Dendritic cell treated with granulocyte-macrophage colony-stimulating factor and Interleukin-4, amounts not matched to agents 40 ng/mL and 50 ng/mL, for 4 days (primary cell): ENCODE data around the gene PLPPR4.
"Not testable (repeated sequence)": the region's sequence is repeated elsewhere in the genome, so short reads cannot be mapped to it uniquely, and the experiment has no call there.

Experiments used
- H3K27ac Mint-ChIP-seq: one replicate; pipeline ENCODE4 v1.8.0; 2022; ENCODE audit warnings: mild to moderate bottlenecking, mixed read lengths
- H3K27me3 Mint-ChIP-seq: one replicate; pipeline ENCODE4 v1.8.0; 2022; ENCODE audit warnings: mild to moderate bottlenecking, mixed read lengths
- H3K36me3 Mint-ChIP-seq: one replicate; pipeline ENCODE4 v1.8.0; 2022; ENCODE audit warnings: low read depth, mixed read lengths
- H3K4me1 Mint-ChIP-seq: one replicate; pipeline ENCODE4 v1.8.0; 2022; ENCODE audit warnings: low read depth, mixed read lengths
- H3K4me3 Mint-ChIP-seq: one replicate; pipeline ENCODE4 v1.8.0; 2022; ENCODE audit warnings: mild to moderate bottlenecking, moderate library complexity, mixed read lengths
- H3K9me3 Mint-ChIP-seq: one replicate; pipeline ENCODE4 v1.8.0; 2022; ENCODE audit warnings: mixed read lengths
- intact Hi-C: fragments of 100-400 bp; cut with micrococcal nuclease; formaldehyde crosslinking; loops from one replicate; pipeline ENCODE4 v1.15.0; 2022

The PLPPR4 gene

GRCh38 chr1:99282536-99282935 lies 18.2 kb downstream of the PLPPR4 start:
- Mint-ChIP-seq H3K4me1 (no peaks in the 10 kb centered on the region), H3K27me3 (no peaks in the 10 kb centered on the region), H3K4me3 (no peak overlapping the region), H3K36me3 (no peaks in the 10 kb centered on the region), H3K9me3 (no peaks in the 10 kb centered on the region), H3K27ac (no peak overlapping the region)
- intact Hi-C loops = no loop called here

DNA sequence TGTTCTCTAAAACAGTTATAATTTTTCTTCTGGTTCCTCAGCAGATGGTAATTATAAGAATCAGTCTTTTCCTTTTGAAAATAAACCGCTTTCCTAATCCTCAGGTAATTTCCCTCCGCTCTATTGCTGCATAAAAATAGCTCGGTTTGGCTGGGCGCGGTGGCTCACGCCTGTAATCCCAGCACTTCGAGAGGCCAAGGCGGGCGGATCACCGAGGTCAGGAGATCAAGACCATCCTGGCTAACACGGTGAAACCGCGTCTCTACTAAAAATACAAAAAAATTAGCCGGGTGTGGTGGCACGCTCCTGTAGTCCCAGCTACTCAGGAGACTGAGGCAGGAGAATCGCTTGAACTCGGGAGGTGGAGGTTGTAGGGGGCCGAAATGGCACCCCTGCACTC lies 19.2 kb downstream of the PLPPR4 start:
- H3K4me3 Mint-ChIP-seq, H3K4me1 Mint-ChIP-seq, H3K27me3 Mint-ChIP-seq, H3K36me3 Mint-ChIP-seq, intact Hi-C loops, H3K9me3 Mint-ChIP-seq, H3K27ac Mint-ChIP-seq: not testable (repeated sequence)

GRCh38 chr1:99292886-99293285 lies 28.6 kb downstream of the PLPPR4 start:
- no peak overlapping the region for H3K27ac Mint-ChIP-seq

GRCh38 chr1:99297923-99298322 lies 33.6 kb downstream of the PLPPR4 start:
- no peak overlapping the region for H3K4me3 Mint-ChIP-seq
- peaks cover 5% of the 10 kb centered on the region for H3K9me3 Mint-ChIP-seq
- no peaks in the 10 kb centered on the region for H3K4me1 Mint-ChIP-seq
- no peak overlapping the region for H3K27ac Mint-ChIP-seq
- H3K36me3 Mint-ChIP-seq = no peaks in the 10 kb centered on the region
- intact Hi-C loops = no loop called here
- H3K27me3 Mint-ChIP-seq = no peaks in the 10 kb centered on the region

More at GRCh38 chr1:99292886-99293285, 28.6 kb downstream of the PLPPR4 start:
- H3K4me3 Mint-ChIP-seq = no peak overlapping the region
- H3K9me3 Mint-ChIP-seq = no peaks in the 10 kb centered on the region
- no peaks in the 10 kb centered on the region for H3K36me3 Mint-ChIP-seq
- intact Hi-C loops = no loop called here
- H3K4me1 Mint-ChIP-seq = no peaks in the 10 kb centered on the region
- no peaks in the 10 kb centered on the region for H3K27me3 Mint-ChIP-seq

DNA sequence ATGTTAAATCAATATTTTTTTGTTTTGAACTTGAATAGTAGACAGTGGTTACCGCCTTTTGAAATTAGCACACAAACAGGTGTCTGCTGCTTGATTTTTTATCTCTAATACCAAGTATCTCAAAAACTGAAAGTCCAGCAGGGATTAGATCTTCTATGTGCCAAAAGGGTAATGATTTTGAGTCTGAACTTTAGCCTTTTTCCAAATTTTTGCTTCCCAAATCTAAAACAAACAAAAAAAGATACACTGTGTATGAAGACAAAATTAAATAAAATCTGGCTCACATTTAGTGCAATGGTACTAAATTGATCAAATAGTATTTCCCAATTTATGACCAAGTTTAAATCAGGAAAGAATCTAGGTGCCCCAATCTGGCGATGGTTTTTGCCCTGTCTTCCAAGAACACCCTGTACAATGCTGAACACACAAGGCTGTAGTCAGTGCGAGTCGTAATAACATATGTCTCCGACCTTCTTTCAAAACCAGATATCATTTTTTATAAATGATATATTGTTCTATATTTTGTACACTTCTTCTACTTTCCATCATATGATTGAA lies 40.5 kb downstream of the PLPPR4 start:
- Mint-ChIP-seq H3K4me1 (no peaks in the 10 kb centered on the region), H3K27me3 (no peaks in the 10 kb centered on the region), H3K4me3 (no peak overlapping the region), H3K36me3 (no peaks in the 10 kb centered on the region), H3K27ac (no peak overlapping the region), H3K9me3 (peaks cover 6% of the 10 kb centered on the region)
- intact Hi-C loops = no loop called here

- Mint-ChIP-seq H3K4me3 (no peak overlapping the region), H3K36me3 (no peaks in the 10 kb centered on the region), H3K27ac (no peak overlapping the region), H3K27me3 (no peaks in the 10 kb centered on the region), H3K9me3 (peaks cover 6% of the 10 kb centered on the region), H3K4me1 (no peaks in the 10 kb centered on the region)
- intact Hi-C loops = no loop called here
Measured at GRCh38 chr1:99305626-99306025, 41.3 kb downstream of the PLPPR4 start.

- Mint-ChIP-seq H3K27ac (no peak overlapping the region), H3K36me3 (no peaks in the 10 kb centered on the region), H3K4me1 (no peaks in the 10 kb centered on the region), H3K4me3 (no peak overlapping the region), H3K27me3 (no peaks in the 10 kb centered on the region), H3K9me3 (peaks cover 6% of the 10 kb centered on the region)
- intact Hi-C loops = no loop called here
Measured at GRCh38 chr1:99306056-99306455, 41.8 kb downstream of the PLPPR4 start.

DNA sequence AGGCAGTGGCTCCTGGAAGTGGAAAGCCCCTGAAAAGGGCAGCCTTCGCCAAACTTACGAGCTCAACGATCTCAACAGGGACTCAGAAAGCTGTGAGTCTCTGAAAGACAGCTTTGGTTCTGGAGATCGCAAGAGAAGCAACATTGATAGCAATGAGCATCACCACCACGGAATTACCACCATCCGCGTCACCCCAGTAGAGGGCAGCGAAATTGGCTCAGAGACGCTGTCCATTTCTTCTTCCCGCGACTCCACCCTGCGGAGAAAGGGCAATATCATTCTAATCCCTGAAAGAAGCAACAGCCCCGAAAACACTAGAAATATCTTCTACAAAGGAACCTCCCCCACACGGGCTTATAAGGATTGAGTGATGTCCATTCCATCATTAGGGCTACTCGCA lies 42.4 kb downstream of the PLPPR4 start:
- intact Hi-C loops = no loop called here

GRCh38 chr1:99315305-99315704 lies 51.0 kb downstream of the PLPPR4 start:
- no peak overlapping the region for H3K4me3 Mint-ChIP-seq
- intact Hi-C loops = no loop called here
- H3K9me3 Mint-ChIP-seq = no peaks in the 10 kb centered on the region
- no peaks in the 10 kb centered on the region for H3K36me3 Mint-ChIP-seq
- H3K27me3 Mint-ChIP-seq = no peaks in the 10 kb centered on the region
- H3K27ac Mint-ChIP-seq = no peak overlapping the region
- H3K4me1 Mint-ChIP-seq = no peaks in the 10 kb centered on the region

More for the DNA sequence above, 42.4 kb downstream of the PLPPR4 start:
- no peaks in the 10 kb centered on the region for H3K4me1 Mint-ChIP-seq
- no peak overlapping the region for H3K27ac Mint-ChIP-seq
- no peaks in the 10 kb centered on the region for H3K27me3 Mint-ChIP-seq
- H3K36me3 Mint-ChIP-seq = no peaks in the 10 kb centered on the region
- peaks cover 6% of the 10 kb centered on the region for H3K9me3 Mint-ChIP-seq
- H3K4me3 Mint-ChIP-seq = no peak overlapping the region

DNA sequence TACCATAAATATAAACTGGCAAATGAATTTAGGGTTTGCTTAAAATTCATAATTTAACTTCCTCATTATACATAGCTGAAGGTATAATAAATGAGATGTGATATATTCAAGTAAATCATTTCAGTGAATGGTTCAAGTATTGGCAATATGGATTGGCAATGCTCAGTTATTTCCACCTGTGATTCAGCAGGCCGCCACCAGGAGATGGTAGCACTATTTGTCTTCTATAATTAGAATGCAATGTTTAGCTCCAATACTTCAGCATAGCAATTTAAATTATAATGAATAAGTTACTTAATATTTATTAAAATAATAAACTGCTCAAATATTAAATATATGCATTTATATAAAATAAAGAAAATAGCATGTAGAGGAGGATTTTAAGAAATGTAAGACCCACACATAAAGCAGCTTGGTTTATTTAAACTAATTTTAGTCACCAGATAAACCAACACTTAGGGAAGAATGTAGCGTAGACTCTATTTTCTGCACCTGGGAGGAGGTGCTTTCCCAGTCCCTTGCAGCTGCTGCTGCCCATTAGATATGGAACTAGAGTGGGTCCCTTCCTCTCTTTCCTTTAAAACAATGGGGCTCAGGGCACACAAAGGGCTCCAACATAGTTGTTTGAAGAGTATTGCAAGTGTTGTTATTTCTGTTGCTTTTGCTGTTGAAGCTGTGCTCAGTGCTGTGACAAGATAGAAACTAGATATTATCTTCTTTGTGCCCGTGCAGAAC lies 62.1 kb downstream of the PLPPR4 start:
- Mint-ChIP-seq H3K27ac (no peak overlapping the region), H3K4me1 (no peaks in the 10 kb centered on the region), H3K36me3 (no peaks in the 10 kb centered on the region), H3K4me3 (no peak overlapping the region), H3K27me3 (no peaks in the 10 kb centered on the region), H3K9me3 (no peaks in the 10 kb centered on the region)
- intact Hi-C loops = no loop called here

GRCh38 chr1:99327357-99327756 lies 63.1 kb downstream of the PLPPR4 start:
- Mint-ChIP-seq H3K27me3 (no peaks in the 10 kb centered on the region), H3K4me1 (no peaks in the 10 kb centered on the region), H3K9me3 (no peaks in the 10 kb centered on the region), H3K27ac (no peak overlapping the region), H3K36me3 (no peaks in the 10 kb centered on the region), H3K4me3 (no peak overlapping the region)
- intact Hi-C loops = no loop called here

- H3K4me1 Mint-ChIP-seq = no peaks in the 10 kb centered on the region
- H3K27me3 Mint-ChIP-seq = no peaks in the 10 kb centered on the region
- no peaks in the 10 kb centered on the region for H3K9me3 Mint-ChIP-seq
- H3K4me3 Mint-ChIP-seq = no peak overlapping the region
- H3K27ac Mint-ChIP-seq = no peak overlapping the region
- H3K36me3 Mint-ChIP-seq = no peaks in the 10 kb centered on the region
- intact Hi-C loops = no loop called here
Measured at GRCh38 chr1:99328171-99328570, 63.9 kb downstream of the PLPPR4 start.

- no peaks in the 10 kb centered on the region for H3K9me3 Mint-ChIP-seq
- no peaks in the 10 kb centered on the region for H3K36me3 Mint-ChIP-seq
- H3K27me3 Mint-ChIP-seq = no peaks in the 10 kb centered on the region
- H3K4me3 Mint-ChIP-seq = no peak overlapping the region
- no peak overlapping the region for H3K27ac Mint-ChIP-seq
- intact Hi-C loops = no loop called here
- H3K4me1 Mint-ChIP-seq = no peaks in the 10 kb centered on the region
Measured at GRCh38 chr1:99331083-99331482, 66.8 kb downstream of the PLPPR4 start.

GRCh38 chr1:99331636-99332035 lies 67.3 kb downstream of the PLPPR4 start:
- intact Hi-C loops = no loop called here
- Mint-ChIP-seq H3K27ac (no peak overlapping the region), H3K4me3 (no peak overlapping the region), H3K4me1 (no peaks in the 10 kb centered on the region), H3K9me3 (no peaks in the 10 kb centered on the region), H3K27me3 (no peaks in the 10 kb centered on the region), H3K36me3 (no peaks in the 10 kb centered on the region)

DNA sequence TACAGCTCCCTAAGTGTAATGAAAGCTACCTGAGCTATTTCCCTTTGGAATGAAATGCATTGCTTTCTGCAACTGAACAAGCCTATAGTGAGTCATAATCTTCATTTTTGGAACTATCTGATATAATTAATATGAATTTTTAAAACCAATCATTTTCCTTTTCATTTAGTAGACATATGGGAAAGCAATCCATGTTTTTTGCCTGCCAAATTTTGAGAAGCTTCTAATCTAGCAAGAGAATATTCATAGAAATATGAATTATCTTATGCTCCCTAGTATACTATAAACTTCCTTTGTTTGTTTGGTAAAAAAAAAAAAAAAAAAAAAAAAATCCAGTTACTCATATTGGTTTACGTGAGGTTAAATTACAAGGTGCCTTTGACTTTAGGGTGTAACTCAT lies 68.3 kb downstream of the PLPPR4 start:
- Mint-ChIP-seq H3K36me3 (no peaks in the 10 kb centered on the region), H3K27ac (no peak overlapping the region), H3K27me3 (no peaks in the 10 kb centered on the region), H3K9me3 (no peaks in the 10 kb centered on the region), H3K4me1 (no peaks in the 10 kb centered on the region), H3K4me3 (no peak overlapping the region)
- intact Hi-C loops = no loop called here
